MM.1S (cell line): ENCODE measurements around the gene CGB2.
A peak's percentile ranks its signal among the peaks of the same experiment; 100 is the strongest.

Experiments
- DNase-seq: peaks from one replicate; pipeline ENCODE4 v3.0.0-alpha.2; 2015
- H2AFZ ChIP-seq: fragments of 300-600 bp; sonication (generic); 2 replicates; pipeline ENCODE4 v1.6.0; 2016; ENCODE audit warnings: antibody characterized with exemption, low read length
- H3F3A ChIP-seq: fragments of 300-600 bp; sonication (generic); 2 replicates; pipeline ENCODE4 v1.6.1; 2016; ENCODE audit warnings: mild to moderate bottlenecking, antibody characterized with exemption, low read length, moderate library complexity, mixed read lengths; ENCODE audit not compliant: insufficient read depth
- H3K27ac ChIP-seq: fragments of 300-600 bp; sonication (generic); 2 replicates; pipeline ENCODE4 v1.5.1; 2016; ENCODE audit warnings: mild to moderate bottlenecking, low read length
- H3K27me3 ChIP-seq: fragments of 300-600 bp; sonication (generic); replicated peaks from 2 replicates; pipeline ENCODE4 v1.6.0; 2016; ENCODE audit warnings: low read length; ENCODE audit not compliant: insufficient read depth
- H3K36me3 ChIP-seq: fragments of 300-600 bp; sonication (generic); replicated peaks from 2 replicates; pipeline ENCODE4 v1.6.1; 2016; ENCODE audit warnings: mild to moderate bottlenecking, low read length, mixed read lengths; ENCODE audit not compliant: insufficient read depth
- H3K4me1 ChIP-seq: fragments of 300-600 bp; sonication (generic); 2 replicates; pipeline ENCODE4 v1.6.1; 2016; ENCODE audit warnings: low read length, mixed read lengths
- H3K4me2 ChIP-seq: fragments of 300-600 bp; sonication (generic); 2 replicates; pipeline ENCODE4 v1.6.0; 2016; ENCODE audit warnings: low read depth, low read length
- H3K4me3 ChIP-seq: fragments of 300-600 bp; sonication (generic); 2 replicates; pipeline ENCODE4 v1.5.1; 2016; ENCODE audit warnings: low read length, mixed read lengths
- H3K79me2 ChIP-seq: fragments of 300-600 bp; sonication (generic); 2 replicates; pipeline ENCODE4 v1.6.1; 2016; ENCODE audit warnings: mixed run types, low read length, mixed read lengths
- H3K9ac ChIP-seq: fragments of 300-600 bp; sonication (generic); 2 replicates; pipeline ENCODE4 v1.6.1; 2016; ENCODE audit warnings: low read length, mixed read lengths
- H3K9me2 ChIP-seq: fragments of 300-600 bp; sonication (generic); replicated peaks from 2 replicates; pipeline ENCODE4 v1.6.1; 2016; ENCODE audit warnings: mild to moderate bottlenecking, low read length, mixed read lengths; ENCODE audit not compliant: insufficient read depth
- H3K9me3 ChIP-seq: fragments of 300-600 bp; sonication (generic); replicated peaks from 2 replicates; pipeline ENCODE4 v1.6.1; 2016; ENCODE audit warnings: mild to moderate bottlenecking, low read length, mixed read lengths; ENCODE audit not compliant: insufficient read depth
- H4K20me1 ChIP-seq: fragments of 300-600 bp; sonication (generic); 2 replicates; pipeline ENCODE4 v1.6.1; 2016; ENCODE audit warnings: mild to moderate bottlenecking, low read length, moderate library complexity, mixed read lengths; ENCODE audit not compliant: insufficient read depth
- CTCF ChIP-seq: fragments of 300-600 bp; sonication (generic); IDR thresholded peaks from 2 replicates; pipeline ENCODE4 v1.5.1; 2016; ENCODE audit warnings: antibody characterized with exemption, low read length, mixed read lengths
- EZH2 ChIP-seq: fragments of 300-600 bp; sonication (generic); optimal IDR thresholded peaks from 2 replicates; pipeline ENCODE3; 2017; ENCODE audit warnings: low read depth, mild to moderate bottlenecking, antibody characterized with exemption, low read length, mixed read lengths
- EZH2phosphoT487 ChIP-seq: fragments of 300-600 bp; sonication (generic); IDR thresholded peaks from 2 replicates; pipeline ENCODE4 v1.6.1; 2018; ENCODE audit warnings: antibody characterized with exemption, low read length

The CGB2 gene

GRCh38 chr19:49019242-49019932, 12.3 kb upstream of the CGB2 start:
- Histone ChIP-seq H3K4me1 (no peaks in the 10 kb centered on the region), H3K4me3 (no peak overlapping the region), H3K9ac (no peak overlapping the region), H3K36me3 (no peaks in the 10 kb centered on the region), H3K79me2 (no peaks in the 10 kb centered on the region), H3K9me3 (no peaks in the 10 kb centered on the region), H3F3A (no peaks in the 10 kb centered on the region), H2AFZ (no peak overlapping the region), H3K27me3 (peaks cover 34% of the 10 kb centered on the region), H3K27ac (no peak overlapping the region), H4K20me1 (no peaks in the 10 kb centered on the region), H3K4me2 (peak overlapping the region; percentile 94; the same call in 1 of the 2 replicates), H3K9me2 (no peaks in the 10 kb centered on the region)
- peak; percentile 13; the same call in 1 of the 2 replicates for TF ChIP-seq CTCF
- TF ChIP-seq EZH2: no peak
- no peak for TF ChIP-seq EZH2phosphoT487
- no peak for DNase-seq

GRCh38 chr19:49020342-49020741, 11.3 kb upstream of the CGB2 start:
- Histone ChIP-seq H3K79me2 (no peaks in the 10 kb centered on the region), H3K4me2 (no peak overlapping the region), H3K27ac (no peak overlapping the region), H3K9me2 (no peaks in the 10 kb centered on the region), H3K36me3 (no peaks in the 10 kb centered on the region), H3F3A (no peaks in the 10 kb centered on the region), H4K20me1 (no peaks in the 10 kb centered on the region), H3K9ac (no peak overlapping the region), H3K9me3 (no peaks in the 10 kb centered on the region), H2AFZ (no peak overlapping the region), H3K27me3 (peaks cover 34% of the 10 kb centered on the region), H3K4me3 (no peak overlapping the region), H3K4me1 (no peaks in the 10 kb centered on the region)
- TF ChIP-seq EZH2phosphoT487 (no peak), EZH2 (no peak)
- DNase-seq: no peak

GRCh38 chr19:49020931-49021895, 10.5 kb upstream of the CGB2 start:
- Histone ChIP-seq H4K20me1 (no peaks in the 10 kb centered on the region), H3K9me2 (no peaks in the 10 kb centered on the region), H3F3A (no peaks in the 10 kb centered on the region), H2AFZ (0 out of 2 replicates have a peak overlapping the region, but pooled peaks have one; percentile 27), H3K27me3 (peaks cover 34% of the 10 kb centered on the region), H3K4me3 (no peak overlapping the region), H3K4me1 (no peaks in the 10 kb centered on the region), H3K36me3 (no peaks in the 10 kb centered on the region), H3K4me2 (no peak overlapping the region), H3K27ac (no peak overlapping the region), H3K9me3 (no peaks in the 10 kb centered on the region), H3K9ac (no peak overlapping the region), H3K79me2 (no peaks in the 10 kb centered on the region)
- TF ChIP-seq EZH2 (no peak), EZH2phosphoT487 (no peak), CTCF (no peak)
- no peak for DNase-seq
